DMS153 (cell line): ENCODE data around the gene PRRT2.
"Not testable (repeated sequence)": the region's sequence is repeated elsewhere in the genome, so short reads cannot be mapped to it uniquely, and the experiment has no call there.

Experiments
- DNase-seq: peaks from one replicate; lab custom pipeline; 2025; lab: John Stamatoyannopoulos, UW

PRRT2 gene

DNA sequence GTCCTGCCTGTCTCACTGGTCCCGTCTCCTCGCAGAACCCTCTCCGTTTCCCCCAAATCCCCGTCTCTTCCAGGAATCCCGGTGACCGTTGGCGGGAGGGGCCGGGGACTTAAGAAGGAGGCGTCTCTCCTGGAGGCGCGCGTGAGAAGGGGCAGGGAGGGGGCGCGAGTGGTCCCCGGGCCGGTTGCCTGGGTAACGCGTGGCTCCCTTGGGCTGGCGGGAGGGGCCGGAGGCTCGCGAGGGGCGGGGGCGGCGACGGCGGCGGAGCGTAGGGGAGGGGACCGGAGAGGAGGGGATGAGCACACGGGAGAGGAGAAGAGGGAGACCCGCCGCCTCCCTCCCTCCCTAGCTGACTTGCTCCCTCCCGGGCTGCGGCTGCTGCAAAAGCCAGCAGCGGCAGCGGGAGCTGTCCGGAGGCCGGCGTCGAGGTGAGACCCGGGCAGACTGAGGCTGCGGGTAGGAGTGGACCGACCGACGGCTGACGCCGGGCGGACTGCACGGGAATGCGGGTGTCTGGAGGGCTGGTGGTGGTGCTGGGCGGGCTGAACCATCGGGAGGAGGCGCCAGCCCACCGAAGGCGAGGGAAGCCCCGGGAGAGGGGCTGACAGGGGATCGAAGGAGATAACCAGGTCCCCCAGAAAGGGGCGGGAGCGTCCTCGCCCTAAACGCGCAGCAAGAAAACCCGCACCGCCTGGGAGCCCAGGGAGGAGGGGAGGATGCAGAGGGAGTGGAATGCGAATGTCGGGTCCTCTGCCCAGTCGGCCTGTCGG, at the start of gene PRRT2:
TSS of gene PRRT2 (plus strand) at position 298 of the 770 bp plus-strand sequence. CDS start 862 bp downstream, outside the sequence.
- DNase-seq: no peak

GRCh38 chr16:29763326-29763725, 48.7 kb upstream of the PRRT2 start:
- DNase-seq: no peak

GRCh38 chr16:29765167-29766032, 46.6 kb upstream of the PRRT2 start:
- peak; percentile 99 for DNase-seq

- DNase-seq: no peak
Observed at GRCh38 chr16:29766571-29766970, 45.4 kb upstream of the PRRT2 start.

DNA sequence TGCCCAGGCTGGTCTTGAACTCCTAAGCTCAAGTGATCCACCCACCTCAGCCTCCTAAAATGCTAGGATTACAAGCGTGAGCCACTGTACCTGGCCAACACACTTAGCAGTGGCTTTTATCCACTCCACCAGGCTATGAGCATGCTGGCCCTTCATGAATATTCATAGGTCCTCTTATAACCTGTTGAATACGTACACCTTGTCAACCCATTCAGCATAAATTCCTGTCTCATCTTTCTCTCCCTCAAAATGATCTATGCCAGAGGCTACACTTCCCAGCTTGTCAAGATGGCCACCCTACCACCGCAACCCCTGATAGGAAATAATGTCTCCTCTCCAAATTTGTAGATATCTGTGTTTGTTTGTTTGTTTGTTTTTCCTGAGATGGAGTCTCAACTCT, 44.9 kb upstream of the PRRT2 start:
- DNase-seq: no peak

DNA sequence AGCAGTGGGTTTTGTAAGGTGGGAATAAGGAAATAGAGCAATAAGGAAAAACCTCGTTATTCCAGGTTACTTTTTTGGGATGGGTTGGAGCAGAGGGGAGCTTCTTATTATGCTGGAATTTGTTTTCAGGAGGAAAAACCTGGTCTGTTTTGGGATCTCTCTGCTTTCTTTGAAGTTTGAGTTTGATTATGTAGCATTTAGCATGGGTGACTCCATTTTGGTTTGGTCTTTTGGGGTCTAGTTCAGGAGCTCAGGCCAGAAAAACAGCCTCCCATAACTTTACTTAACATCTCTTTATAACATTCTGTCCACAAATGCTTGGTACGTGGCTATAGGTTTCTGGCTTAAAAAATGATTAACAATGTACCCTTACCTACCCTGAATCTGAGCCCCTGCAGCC, 42.5 kb upstream of the PRRT2 start:
- no peak for DNase-seq

DNA sequence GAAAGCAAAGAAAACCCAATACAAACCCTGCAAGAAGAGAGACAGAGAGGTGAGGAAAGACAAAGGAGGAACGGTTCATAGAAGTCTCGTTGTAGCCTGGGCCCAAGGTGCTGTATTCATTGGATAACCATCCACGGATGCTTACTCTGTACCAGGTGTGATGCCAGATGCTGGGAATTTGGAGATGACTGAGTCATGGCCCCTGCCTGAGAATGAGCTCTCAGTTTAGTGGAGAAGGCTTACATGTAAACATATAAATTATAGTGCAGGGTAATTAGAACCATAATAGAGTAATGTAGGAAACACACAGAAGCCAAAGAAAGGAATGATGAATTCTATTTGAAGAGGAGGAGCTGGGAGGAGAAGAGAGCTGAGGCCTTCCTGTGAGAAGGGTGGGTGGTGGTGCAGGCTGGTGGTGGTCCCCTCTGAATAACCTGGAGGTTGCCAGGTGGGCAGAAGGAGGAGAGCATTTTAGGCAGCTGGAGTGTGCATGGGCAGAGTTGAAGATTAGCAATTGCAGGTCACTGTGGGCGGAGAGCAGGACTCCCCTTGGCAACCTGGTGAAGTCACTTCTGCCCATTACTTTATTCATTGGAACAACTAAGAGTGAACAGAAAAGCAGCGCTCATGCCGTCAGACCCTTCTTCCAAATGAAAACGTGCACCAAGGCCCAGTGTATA, 41.6 kb upstream of the PRRT2 start:
- peak; percentile 37 for DNase-seq

DNA sequence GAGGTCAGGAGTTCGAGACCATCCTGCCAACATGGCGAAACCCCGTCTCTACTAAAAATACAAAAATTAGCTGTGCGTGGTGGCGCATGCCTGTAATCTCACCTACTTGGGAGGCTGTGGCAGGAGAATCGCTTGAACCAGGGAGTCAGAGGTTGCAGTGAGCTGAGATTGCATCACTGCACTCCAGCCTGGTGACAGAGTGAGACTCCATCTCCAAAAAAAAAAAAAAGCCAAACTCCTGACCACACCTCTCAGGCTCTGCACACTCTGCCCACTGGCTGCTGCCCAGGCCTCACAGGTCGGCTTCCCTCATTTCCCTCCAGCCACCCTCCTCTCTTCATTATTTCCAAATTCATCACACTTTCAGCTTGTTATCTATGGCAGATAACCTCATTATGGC, 39.7 kb upstream of the PRRT2 start:
- DNase-seq: not testable (repeated sequence)

DNA sequence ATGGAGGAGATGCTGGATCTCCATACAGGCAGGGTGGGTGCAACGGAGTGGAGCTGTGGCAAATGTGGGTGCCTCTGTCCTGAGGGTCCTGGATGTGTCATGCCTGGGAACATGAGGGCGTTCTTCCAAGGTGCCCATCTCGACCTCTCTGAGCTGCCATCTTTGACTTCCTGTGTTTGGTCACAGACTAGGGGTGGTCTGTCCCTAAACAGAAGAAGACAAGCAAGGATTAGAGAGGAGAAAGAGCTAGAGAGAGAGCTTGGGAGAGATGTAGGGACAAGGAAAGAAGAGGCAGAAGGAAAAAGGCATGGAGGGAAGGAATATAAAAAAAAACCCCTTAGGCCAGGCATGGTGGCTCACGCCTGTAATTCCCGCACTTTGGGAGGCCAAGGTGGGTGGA, 37.3 kb upstream of the PRRT2 start:
- DNase-seq: no peak

- DNase-seq: no peak
Observed at GRCh38 chr16:29775742-29776408, 36.1 kb upstream of the PRRT2 start.

- no peak for DNase-seq
Observed at GRCh38 chr16:29777576-29778350, 34.2 kb upstream of the PRRT2 start, which contains the start of gene ZG16. TSS of gene ZG16 (plus strand) at chr16:29778256. CDS start at chr16:29779267, 1,011 bp downstream.

DNA sequence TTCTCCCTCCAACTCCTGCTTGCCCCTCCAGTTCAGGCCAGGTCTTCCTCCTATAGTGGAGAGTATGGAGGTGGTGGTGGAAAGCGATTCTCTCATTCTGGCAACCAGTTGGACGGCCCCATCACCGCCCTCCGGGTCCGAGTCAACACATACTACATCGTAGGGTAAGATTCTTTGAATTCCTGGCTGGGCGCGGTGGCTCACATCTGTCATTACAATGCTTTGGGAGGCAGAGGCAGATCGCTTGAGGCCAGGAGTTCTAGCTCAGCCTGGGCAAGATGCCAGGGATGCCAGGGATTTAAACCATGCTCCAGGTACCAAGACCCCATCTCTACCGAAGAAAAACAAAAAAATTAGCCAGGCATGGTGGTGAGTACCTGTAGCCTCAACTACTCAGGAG, 32.5 kb upstream of the PRRT2 start:
- DNase-seq: no peak

- DNase-seq: not testable (repeated sequence)
Observed at GRCh38 chr16:29783094-29783953, 28.7 kb upstream of the PRRT2 start.

DNA sequence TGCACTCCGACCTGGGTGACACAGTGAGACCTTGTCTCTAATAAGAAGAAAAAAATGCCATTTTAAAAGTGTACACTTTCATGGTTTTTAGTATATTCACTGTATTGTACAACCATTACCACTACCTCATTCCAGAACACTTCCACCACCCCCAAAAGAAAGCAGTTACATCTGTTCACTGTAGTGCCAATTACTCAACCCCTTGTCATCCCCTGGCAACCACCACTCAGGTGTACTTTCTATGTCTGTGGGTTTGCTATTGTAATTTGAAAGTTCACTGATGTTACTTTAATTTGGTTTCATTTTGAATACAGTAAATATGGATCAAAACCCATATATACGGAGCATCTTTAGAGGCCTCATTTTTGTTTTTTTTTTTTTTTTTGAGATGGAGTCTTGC, 27.8 kb upstream of the PRRT2 start:
- no peak for DNase-seq

DNA sequence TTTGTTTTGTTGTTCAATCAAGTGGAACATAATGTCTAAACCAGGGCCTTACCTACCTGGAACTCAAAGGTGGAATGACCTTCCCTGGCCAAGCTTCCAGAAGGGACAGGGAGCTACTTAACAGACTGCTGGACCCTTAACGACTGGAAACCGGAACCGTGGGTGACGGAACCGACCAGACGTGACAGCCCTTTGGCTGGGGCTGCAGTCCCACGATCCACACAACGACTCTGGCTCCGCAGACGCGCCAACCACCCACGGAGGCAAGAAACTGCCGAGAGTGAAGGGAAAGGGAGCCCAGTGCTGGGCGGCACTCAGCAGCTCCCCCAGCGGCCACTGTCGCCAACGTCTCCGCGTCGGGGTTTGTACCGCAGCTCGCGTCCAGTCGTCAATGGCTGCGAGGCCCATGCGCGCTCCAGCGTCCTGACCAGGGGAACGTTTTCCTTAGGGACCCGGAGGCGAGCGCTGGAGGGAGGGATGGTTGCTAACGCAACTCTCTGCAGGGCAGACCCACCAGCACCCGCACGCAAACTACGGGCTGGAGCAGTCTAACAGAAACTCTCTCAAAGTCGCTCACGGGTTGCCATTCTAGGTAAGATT, 27.0 kb upstream of the PRRT2 start:
- DNase-seq: no peak

DNA sequence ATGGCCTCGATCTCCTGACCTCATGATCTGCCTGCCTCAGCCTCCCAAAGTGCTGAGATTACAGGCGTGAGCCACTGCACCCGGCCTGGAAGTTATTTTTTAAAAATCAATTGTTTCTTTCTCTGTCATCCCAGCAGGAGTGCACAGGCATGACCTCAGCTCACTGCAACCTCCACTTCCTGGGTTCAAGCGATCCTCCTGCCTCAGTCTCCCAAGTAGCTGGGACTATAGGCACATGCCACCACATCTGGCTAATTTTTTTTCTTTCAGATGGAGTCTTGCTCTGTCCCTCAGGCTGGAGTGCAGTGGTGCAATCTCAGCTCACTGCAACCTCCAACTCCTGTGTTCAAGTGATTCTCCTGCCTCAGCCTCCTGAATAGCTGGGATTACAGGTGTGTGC, 24.8 kb upstream of the PRRT2 start:
- DNase-seq: not testable (repeated sequence)

GRCh38 chr16:29789775-29790182, 22.2 kb upstream of the PRRT2 start:
- DNase-seq: no peak

DNA sequence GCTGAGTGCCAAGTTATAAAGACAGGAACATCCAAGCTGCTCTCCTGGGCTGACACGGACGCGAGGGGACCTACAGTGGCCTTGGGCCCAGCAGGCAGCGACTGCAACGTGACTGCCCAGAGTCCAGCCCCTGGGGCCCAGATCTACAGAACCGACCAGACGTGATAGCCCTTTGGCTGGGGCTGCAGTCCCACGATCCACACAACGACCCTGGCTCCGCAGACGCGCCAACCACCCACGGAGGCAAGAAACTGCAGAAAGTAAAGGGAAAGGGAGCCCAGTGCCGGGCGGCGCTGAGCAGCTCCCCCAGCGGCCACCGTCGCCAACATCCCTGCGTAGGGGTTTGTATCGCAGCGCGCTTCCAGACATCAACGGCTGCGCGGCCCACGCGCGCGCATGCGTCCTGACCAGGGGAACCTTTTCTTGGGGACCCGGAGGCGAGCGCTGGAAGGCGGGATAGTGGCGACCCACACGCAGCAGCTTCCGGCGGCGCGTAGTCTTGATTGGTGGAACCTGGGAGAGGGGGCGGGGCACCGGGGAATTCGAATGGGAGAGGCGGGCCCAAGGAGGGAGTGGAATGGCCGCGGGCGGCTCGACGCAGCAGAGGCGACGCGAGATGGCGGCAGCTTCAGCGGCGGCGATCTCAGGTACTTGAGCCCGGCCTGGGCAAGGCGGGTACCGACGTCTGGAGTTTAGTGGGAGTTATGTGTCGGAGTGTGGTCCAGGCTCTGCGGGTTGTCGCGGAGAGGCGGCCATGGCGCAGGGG, 21.6 kb upstream of the PRRT2 start, which contains the start of gene KIF22:
TSS of gene KIF22 (plus strand) at position 569 of the 766 bp plus-strand sequence. CDS start at position 578, 9 bp downstream.
- DNase-seq: peak; percentile 98
